Activated CD8-positive, alpha-beta memory T cell treated with anti-CD3 and anti-CD28 coated beads for 48 hours (primary cell): ENCODE measurements around the gene SIX3.

Source experiments
- DNase-seq, 3 experiments: peaks; one replicate each; pipeline ENCODE4 v3.0.0-alpha.2; 2020; ENCODE audit warnings: low read depth in 2 of 3, low spot score in 2 of 3

The SIX3 gene

GRCh38 chr2:44980751-44981713, 39.5 kb downstream of the SIX3 start:
- no peak for DNase-seq

DNA sequence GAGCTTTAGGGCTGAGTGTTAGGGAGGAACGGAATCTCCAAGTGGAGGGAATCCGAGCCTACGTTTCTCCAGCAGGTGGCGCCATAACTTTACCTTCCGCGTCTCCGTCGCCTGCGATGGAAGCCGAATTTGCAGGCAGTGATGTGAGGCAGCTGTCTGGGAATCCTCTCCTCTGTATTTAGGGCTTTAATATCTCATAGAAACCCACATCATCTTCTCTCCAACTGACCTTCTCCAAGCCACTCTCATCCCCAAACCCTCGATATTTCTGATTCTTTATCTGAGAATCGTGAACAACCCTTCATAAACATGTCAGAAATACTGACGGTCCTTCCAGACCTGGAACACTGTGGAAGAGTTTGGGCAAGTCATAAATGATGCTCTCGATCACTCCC, 40.2 kb downstream of the SIX3 start:
- DNase-seq = peak in 1 of 3 experiments; percentile 72

DNA sequence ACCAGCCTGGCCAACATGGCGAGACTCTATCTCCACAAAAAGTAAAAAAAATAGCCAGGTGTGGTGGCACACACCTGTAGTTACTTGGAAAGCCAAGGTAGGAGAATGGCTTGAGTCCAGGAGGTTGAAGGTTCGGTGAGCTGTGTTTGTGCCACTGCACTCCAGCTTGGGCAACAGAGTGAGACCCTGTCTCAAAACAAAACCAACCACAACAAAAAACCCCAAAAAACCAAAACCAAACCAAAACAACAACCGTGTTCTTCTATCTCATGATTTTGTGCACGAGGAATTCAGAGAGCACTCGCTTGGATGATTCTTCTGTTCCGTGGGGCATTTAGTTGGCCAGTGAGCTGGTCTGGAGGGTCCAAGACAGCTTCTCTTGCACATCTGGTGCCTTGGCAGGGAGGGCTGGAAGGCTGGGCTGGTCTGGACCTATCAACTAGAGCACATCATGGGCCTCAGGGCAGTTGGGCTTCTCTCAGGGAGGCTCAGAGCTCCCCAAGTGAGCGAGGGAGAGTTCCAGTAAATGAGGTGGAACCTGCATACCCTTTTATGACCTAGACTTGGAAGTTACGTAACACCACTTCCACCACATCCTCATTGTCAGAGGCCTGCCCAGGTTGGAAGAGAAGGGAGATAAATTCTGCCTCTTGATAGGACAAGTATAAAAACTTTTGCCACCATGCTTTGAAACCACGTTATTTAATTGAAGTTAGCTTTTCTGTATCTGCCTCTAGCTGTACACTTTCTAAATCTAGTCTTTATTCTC, 42.5 kb downstream of the SIX3 start:
- no peak for DNase-seq

DNA sequence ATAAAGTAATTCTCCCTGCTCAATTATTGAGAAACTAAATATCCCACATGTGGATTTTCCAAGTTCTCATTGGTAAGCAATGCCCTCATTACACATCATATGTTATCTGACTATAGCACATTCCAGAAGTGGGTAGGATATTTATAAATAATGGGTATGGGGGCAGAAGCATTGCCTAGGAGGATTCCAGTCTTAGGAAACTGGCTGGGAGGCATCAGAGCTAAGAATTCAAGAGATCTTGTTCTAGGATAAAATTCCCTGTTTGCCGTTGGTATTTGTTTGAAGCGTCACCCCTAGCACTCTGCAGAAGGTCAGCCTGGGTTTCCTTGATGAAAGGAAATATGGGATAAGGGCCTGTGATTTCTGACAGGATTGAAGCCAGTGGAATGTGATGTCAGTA, 47.7 kb downstream of the SIX3 start:
- DNase-seq = no peak

DNA sequence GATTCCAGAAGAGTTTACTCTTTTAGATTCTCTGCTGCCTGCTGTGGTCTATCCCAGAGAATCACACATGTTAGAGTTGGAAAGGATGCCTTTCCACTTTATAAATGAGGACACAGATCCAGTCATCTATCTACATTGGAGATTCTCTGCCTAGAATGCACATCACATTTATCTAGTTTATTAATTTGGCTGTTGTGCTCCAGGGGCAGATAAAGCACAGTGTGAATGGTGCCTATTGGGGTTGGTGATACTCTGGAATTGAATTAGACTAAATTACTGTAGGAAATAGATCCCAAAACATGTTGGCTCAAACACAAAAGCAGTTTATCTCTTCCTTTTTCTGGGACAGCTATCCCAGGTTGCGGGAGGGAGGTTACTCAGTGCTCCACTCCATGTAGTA, 52.9 kb downstream of the SIX3 start:
- no peak for DNase-seq
